Caki2 (cell line): ENCODE measurements around the gene MCTP1. TPM values are rescaled to one million over a fixed set of nuclear protein-coding genes. Genes with fewer than 3 reads are reported as not detected.
"Not testable (repeated sequence)": the region's sequence is repeated elsewhere in the genome, so short reads cannot be mapped to it uniquely, and the experiment has no call there.

Experiments used
- DNase-seq: peaks from one replicate; pipeline ENCODE4 v3.0.0-alpha.2; 2015; ENCODE audit warnings: low read depth
- in situ Hi-C: cut with HindIII; loops from 2 replicates; pipeline ENCODE4 v1.10.0; 2016; ENCODE audit warnings: low sequenced_read_pairs, low pct_unique_long_range_greater_than_20kb, mixed read lengths
- total RNA-seq: library from RNA; depleted of rRNA; stranded (reverse); fragments of >200 nt; shearing (Covaris generic); gene quantifications from 2 replicates; pipeline ENCODE4 v1.2.3, GENCODE V29; 2014; ENCODE audit warnings: low replicate concordance

Gene MCTP1
- total RNA-seq, 1 experiment from 2014 or later: 42.4 TPM

- in situ Hi-C loops: no loop called here
- no peak for DNase-seq
Observed at GRCh38 chr5:95217881-95218280, 67.0 kb downstream of the MCTP1 start.

GRCh38 chr5:95217351-95217750, 67.5 kb downstream of the MCTP1 start:
- no peak for DNase-seq
- in situ Hi-C loops: no loop called here

GRCh38 chr5:95216136-95216955, 68.5 kb downstream of the MCTP1 start:
- no peak for DNase-seq
- in situ Hi-C loops: no loop called here

- in situ Hi-C loops, DNase-seq: not testable (repeated sequence)
Observed at GRCh38 chr5:95207811-95208210, 77.1 kb downstream of the MCTP1 start.

GRCh38 chr5:95194856-95195255, 90.0 kb downstream of the MCTP1 start:
- no peak for DNase-seq
- in situ Hi-C loops: no loop called here

- DNase-seq: no peak
Observed at GRCh38 chr5:95191330-95191729, 93.6 kb downstream of the MCTP1 start.

GRCh38 chr5:95184924-95185323, 100.0 kb downstream of the MCTP1 start:
- no peak for DNase-seq
- in situ Hi-C loops: no loop called here

More at GRCh38 chr5:95191330-95191729, 93.6 kb downstream of the MCTP1 start:
- in situ Hi-C loops: no loop called here

- no peak for DNase-seq
- in situ Hi-C loops: no loop called here
Observed at GRCh38 chr5:95181644-95182043, 103.2 kb downstream of the MCTP1 start.

- peak; percentile 99 for DNase-seq
- in situ Hi-C loops: no loop called here
Observed at GRCh38 chr5:95178046-95178651, 106.7 kb downstream of the MCTP1 start.

- in situ Hi-C loops: no loop called here
- no peak for DNase-seq
Observed at GRCh38 chr5:95177456-95177855, 107.4 kb downstream of the MCTP1 start.

- in situ Hi-C loops: no loop called here
- no peak for DNase-seq
Observed at GRCh38 chr5:95175106-95175505, 109.8 kb downstream of the MCTP1 start.

- no peak for DNase-seq
Observed at GRCh38 chr5:95172659-95173058, 112.2 kb downstream of the MCTP1 start.

GRCh38 chr5:95164861-95165260, 120.0 kb downstream of the MCTP1 start:
- in situ Hi-C loops: no loop called here
- no peak for DNase-seq

More at GRCh38 chr5:95172659-95173058, 112.2 kb downstream of the MCTP1 start:
- in situ Hi-C loops: no loop called here

GRCh38 chr5:95163079-95163478, 121.8 kb downstream of the MCTP1 start:
- in situ Hi-C loops: no loop called here
- no peak for DNase-seq

GRCh38 chr5:95162231-95162992, 122.5 kb downstream of the MCTP1 start:
- no peak for DNase-seq
- in situ Hi-C loops: no loop called here

- in situ Hi-C loops: no loop called here
- no peak for DNase-seq
Observed at GRCh38 chr5:95159603-95160002, 125.3 kb downstream of the MCTP1 start.

GRCh38 chr5:95155888-95156287, 129.0 kb downstream of the MCTP1 start:
- no peak for DNase-seq
- in situ Hi-C loops: no loop called here

- in situ Hi-C loops: no loop called here
- no peak for DNase-seq
Observed at GRCh38 chr5:95153511-95153910, 131.4 kb downstream of the MCTP1 start.

- in situ Hi-C loops: no loop called here
- no peak for DNase-seq
Observed at GRCh38 chr5:95152535-95152934, 132.4 kb downstream of the MCTP1 start.
